Measurements from ENCODE around the gene MAPK4.

DNA sequence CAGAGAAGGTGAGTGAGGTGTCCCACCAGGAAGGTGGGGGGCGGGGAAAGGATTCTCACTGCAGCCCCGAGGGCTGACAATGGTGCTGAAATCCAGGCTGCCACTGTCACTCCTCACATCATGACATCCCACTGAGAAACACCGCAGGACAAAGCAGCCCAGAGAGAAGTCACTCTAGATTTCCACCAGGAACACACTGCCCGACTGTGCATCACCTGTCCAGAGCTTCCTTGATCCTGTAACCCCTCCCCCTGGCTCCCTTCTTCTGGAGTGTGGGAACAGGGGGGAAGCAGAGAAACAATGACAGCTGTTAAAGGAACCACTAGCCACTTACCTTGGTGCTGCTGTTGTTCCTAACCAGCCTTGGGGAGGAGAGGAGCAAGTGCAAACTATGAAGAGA is 190.1 kb downstream of the MAPK4 start:
- TF ChIP-seq GATA2 (IDR thresholded peaks at IDR 0.05; ENCODE audit: low read depth, low read length): no peak
- TF ChIP-seq GATA3 (IDR thresholded peaks at IDR 0.05; ENCODE audit: low read depth, low read length): no peak

Measured in SH-SY5Y (cell line).